Keratinocyte (primary cell): ENCODE measurements around the gene HSD17B14.

Experiments used
- EZH2 ChIP-seq: IDR thresholded peaks from one replicate; pipeline ENCODE4 v1.6.1; 2012; ENCODE audit warnings: inconsistent platforms, mild to moderate bottlenecking, low read length, moderate library complexity
- TF ChIP-seq, protein P1 (sequence below), 3 experiments: IDR thresholded peaks in 1 of 3; conservative IDR thresholded peaks in 1 of 3; optimal IDR thresholded peaks in 1 of 3; 2 replicates in 2 of 3; 3 replicates in 1 of 3; pipeline versions ENCODE3 to v1.5.1; 2011; ENCODE audit warnings: low read length in 3 of 3, mild to moderate bottlenecking in 3 of 3, moderate library complexity in 2 of 3, control low read depth in 1 of 3, inconsistent platforms in 1 of 3; ENCODE audit not compliant: insufficient read depth in 2 of 3; ENCODE audit errors: extremely low read depth in 1 of 3

DNA sequence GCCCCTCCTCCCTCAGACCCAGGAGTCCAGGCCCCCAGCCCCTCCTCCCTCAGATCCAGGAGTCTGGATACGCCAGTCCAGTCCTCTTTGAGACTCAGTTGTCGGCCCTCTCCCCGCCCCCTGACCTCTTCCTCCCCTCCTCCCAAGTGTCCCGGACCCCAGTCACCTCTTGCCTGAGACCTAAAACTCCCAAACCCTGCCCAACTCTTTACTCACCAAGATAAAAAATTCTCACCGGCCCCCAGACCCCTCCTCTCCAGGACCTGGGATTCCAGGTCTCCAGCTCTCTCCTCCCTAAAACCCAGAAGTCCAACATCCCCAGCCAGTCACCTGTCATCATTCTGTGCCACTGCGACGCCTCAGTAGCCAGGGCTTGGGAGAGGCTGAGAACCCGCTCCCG is 1.4 kb upstream of the HSD17B14 start:
- TF ChIP-seq, protein P1, sequence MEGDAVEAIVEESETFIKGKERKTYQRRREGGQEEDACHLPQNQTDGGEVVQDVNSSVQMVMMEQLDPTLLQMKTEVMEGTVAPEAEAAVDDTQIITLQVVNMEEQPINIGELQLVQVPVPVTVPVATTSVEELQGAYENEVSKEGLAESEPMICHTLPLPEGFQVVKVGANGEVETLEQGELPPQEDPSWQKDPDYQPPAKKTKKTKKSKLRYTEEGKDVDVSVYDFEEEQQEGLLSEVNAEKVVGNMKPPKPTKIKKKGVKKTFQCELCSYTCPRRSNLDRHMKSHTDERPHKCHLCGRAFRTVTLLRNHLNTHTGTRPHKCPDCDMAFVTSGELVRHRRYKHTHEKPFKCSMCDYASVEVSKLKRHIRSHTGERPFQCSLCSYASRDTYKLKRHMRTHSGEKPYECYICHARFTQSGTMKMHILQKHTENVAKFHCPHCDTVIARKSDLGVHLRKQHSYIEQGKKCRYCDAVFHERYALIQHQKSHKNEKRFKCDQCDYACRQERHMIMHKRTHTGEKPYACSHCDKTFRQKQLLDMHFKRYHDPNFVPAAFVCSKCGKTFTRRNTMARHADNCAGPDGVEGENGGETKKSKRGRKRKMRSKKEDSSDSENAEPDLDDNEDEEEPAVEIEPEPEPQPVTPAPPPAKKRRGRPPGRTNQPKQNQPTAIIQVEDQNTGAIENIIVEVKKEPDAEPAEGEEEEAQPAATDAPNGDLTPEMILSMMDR (optimal IDR thresholded peaks at IDR 0.05 in 1 of 3, IDR thresholded peaks at IDR 0.05 in 1 of 3, conservative IDR thresholded peaks at IDR 0.05 in 1 of 3; ENCODE audit: extremely low read depth in 1 of 3, insufficient read depth in 2 of 3, low read length in 3 of 3) = no peak
- no peak for TF ChIP-seq EZH2
